Body of pancreas (tissue), 4 donors: Measurements from ENCODE around the gene RUVBL2. TPM values are rescaled to one million over a fixed set of nuclear protein-coding genes. Genes with fewer than 3 reads are reported as not detected.

Source experiments
- ATAC-seq: fragments of 150-250 bp; one replicate; pipeline ENCODE4 v1.9.1; 2016
- DNase-seq, 4 donors: peaks; one replicate each; pipeline ENCODE4 v3.0.0-alpha.2; 2019
- H3K27ac ChIP-seq, 4 donors: fragments of 200-600 bp; sonication (generic); 1 replicate in 3 of 4; 2 replicates in 1 of 4; pipeline versions ENCODE4 v1.5.1 to v1.6.1; 2016 to 2019; ENCODE audit warnings: mild to moderate bottlenecking in 1 of 4, mixed read lengths in 1 of 4, moderate library complexity in 1 of 4
- H3K27me3 ChIP-seq, 2 donors: fragments of 200-600 bp; sonication (generic); one replicate each; pipeline ENCODE4 v1.6.0; 2016; ENCODE audit warnings: mild to moderate bottlenecking in 1 of 2
- H3K36me3 ChIP-seq, 2 donors: fragments of 200-600 bp; sonication (generic); replicated peaks in 1 of 2; 2 replicates each; pipeline ENCODE4 v1.5.1; 2016; ENCODE audit warnings: low read depth in 2 of 2; ENCODE audit not compliant: insufficient read depth in 1 of 2
- H3K4me1 ChIP-seq: fragments of 200-600 bp; sonication (generic); one replicate; pipeline ENCODE4 v1.6.0; 2016
- H3K4me3 ChIP-seq, 2 donors: fragments of 200-600 bp; sonication (generic); 1 replicate in 1 of 2; 2 replicates in 1 of 2; pipeline ENCODE4 v1.5.1; 2016 to 2019
- H3K9me3 ChIP-seq, 3 donors: fragments of 200-600 bp; sonication (generic); 1 replicate in 2 of 3; 2 replicates in 1 of 3; pipeline ENCODE4 v1.5.1; 2016
- CTCF ChIP-seq, 7 experiments: fragments of 450-650 bp in 4 of 7; fragments of 200-600 bp in 3 of 7; sonication (generic) in 3 of 7; IDR thresholded peaks; one replicate each; pipeline ENCODE4 v1.5.1; 2016 to 2019; ENCODE audit warnings: antibody characterized with exemption in 7 of 7
- POLR2A ChIP-seq, 3 donors: fragments of 450-650 bp; IDR thresholded peaks; one replicate each; pipeline ENCODE4 v1.6.1; 2016; ENCODE audit warnings: antibody characterized with exemption in 3 of 3, mild to moderate bottlenecking in 2 of 3
- WGBS, 2 donors: methylation state at CpG; one replicate each; pipeline ENCODE4 v1.1.5; 2017; 5-methylcytosine and 5-hydroxymethylcytosine counted together
- intact Hi-C: fragments of 100-400 bp; cut with DNase I; formaldehyde crosslinking; loops from one replicate; pipeline ENCODE4 v1.15.1; 2023
- total RNA-seq, 2 donors: library from RNA; depleted of rRNA; stranded (reverse); fragments of >200 nt; gene quantifications; one replicate each; pipeline ENCODE4 v1.1.0, GENCODE V29; 2016

The RUVBL2 gene
- total RNA-seq = 10 to 100 TPM; 46.5 to 47.2 TPM

- DNase-seq (peak; percentile 99 to 100 (median 100)), ATAC-seq (peak; percentile 96)
- WGBS, 2 donors = 0 to 1% methylated on average over 42 to 49 of the region's 56 CpGs
- Histone ChIP-seq H3K27ac (peak within 1 kb of the TSS; percentile 85 to 95 (median 89)), H3K4me3 (peak within 1 kb of the TSS; percentile 60 to 77), H3K9me3 (no peaks in the 10 kb centered on the region), H3K36me3 (no peaks in the 10 kb centered on the region), H3K27me3 (no peaks in the 10 kb centered on the region), H3K4me1 (peaks cover 26% of the 10 kb centered on the region)
- intact Hi-C loops = no loop called here
- peak; percentile 97 to 99 (median 99) for TF ChIP-seq CTCF (IDR thresholded peaks at IDR 0.05)
- TF ChIP-seq POLR2A (IDR thresholded peaks at IDR 0.05) = peak; percentile 74 to 84 (median 84)
Observed at GRCh38 chr19:48993175-48994034, at the start of gene RUVBL2, which contains the start of gene GYS1. Gene RUVBL2 (plus strand): TSS chr19:48993887. CDS start chr19:48993912, 25 bp downstream. Gene GYS1 (minus strand): TSS chr19:48993309. CDS start chr19:48993112, 197 bp downstream.

DNA sequence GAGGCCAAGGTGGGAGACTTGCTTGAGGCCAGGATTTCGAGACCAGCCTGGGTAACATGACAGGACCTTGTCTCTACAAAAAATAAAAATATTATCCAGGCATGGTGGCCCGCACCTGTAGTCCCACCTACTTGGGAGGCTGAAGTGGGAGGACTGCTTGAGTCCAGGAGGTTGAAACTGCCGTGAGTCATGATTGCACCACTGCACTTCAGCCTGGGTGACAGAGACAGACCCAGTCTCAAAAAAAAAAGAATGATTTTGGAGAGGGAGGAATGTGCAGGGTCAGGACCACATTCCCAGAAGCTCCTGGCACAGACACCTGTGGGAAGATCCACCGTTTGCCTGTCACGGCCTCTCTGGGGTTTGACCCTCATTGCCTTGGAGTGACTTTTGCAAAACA, 48.3 kb upstream of the RUVBL2 start:
- WGBS, 2 donors = 84 to 87% methylated on average over 5 of the region's 5 CpGs
- no peak overlapping the region for H3K27ac ChIP-seq
- no peaks in the 10 kb centered on the region for H3K9me3 ChIP-seq
- ATAC-seq (no peak), DNase-seq (no peak)
- no peak for TF ChIP-seq POLR2A (IDR thresholded peaks at IDR 0.05)
- no peak for TF ChIP-seq CTCF (IDR thresholded peaks at IDR 0.05)
- intact Hi-C loops = no loop called here
- no peaks in the 10 kb centered on the region for H3K4me1 ChIP-seq
- H3K27me3 ChIP-seq = no peaks in the 10 kb centered on the region
- H3K36me3 ChIP-seq = no peaks in the 10 kb centered on the region
- H3K4me3 ChIP-seq = no peak overlapping the region

DNA sequence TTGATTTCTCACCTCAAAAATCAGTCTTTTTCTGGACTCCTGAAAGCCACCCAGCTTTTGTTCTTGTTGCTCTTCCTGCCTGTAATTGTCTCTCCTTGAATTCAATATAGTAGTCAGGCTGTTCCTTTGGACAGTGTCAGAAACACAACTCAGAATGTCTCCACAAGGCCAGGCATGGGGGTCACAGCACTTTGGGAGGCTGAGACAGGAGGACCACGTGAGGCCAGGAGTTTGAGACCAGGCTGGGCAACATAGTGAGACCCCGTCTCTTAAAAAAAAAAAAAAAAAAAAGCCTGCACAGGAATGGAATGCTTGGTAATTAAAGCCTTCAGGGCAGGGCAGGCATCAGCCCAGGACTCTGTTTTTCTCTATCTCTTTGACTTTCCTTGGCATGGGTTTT, 47.9 kb upstream of the RUVBL2 start:
- TF ChIP-seq CTCF (IDR thresholded peaks at IDR 0.05) (no peak), POLR2A (IDR thresholded peaks at IDR 0.05) (no peak)
- intact Hi-C loops = no loop called here
- H3K36me3 ChIP-seq = no peaks in the 10 kb centered on the region

GRCh38 chr19:48946463-48947257, 47.0 kb upstream of the RUVBL2 start:
- Histone ChIP-seq H3K4me1 (no peaks in the 10 kb centered on the region), H3K27me3 (no peaks in the 10 kb centered on the region), H3K27ac (no peak overlapping the region), H3K9me3 (no peaks in the 10 kb centered on the region), H3K4me3 (no peak overlapping the region), H3K36me3 (no peaks in the 10 kb centered on the region)
- DNase-seq (no peak), ATAC-seq (no peak)
- WGBS, 2 donors = 83% methylated on average over 6 of the region's 9 CpGs; no CpG with 5 or more reads in 1 of the 2 donors
- intact Hi-C loops = no loop called here
- TF ChIP-seq POLR2A (IDR thresholded peaks at IDR 0.05) (no peak), CTCF (IDR thresholded peaks at IDR 0.05) (no peak)

More for the DNA sequence above, 47.9 kb upstream of the RUVBL2 start:
- WGBS, 2 donors = 83 to 85% methylated on average over 2 of the region's 2 CpGs
- Histone ChIP-seq H3K9me3 (no peaks in the 10 kb centered on the region), H3K4me1 (no peaks in the 10 kb centered on the region), H3K27me3 (no peaks in the 10 kb centered on the region), H3K4me3 (no peak overlapping the region), H3K27ac (no peak overlapping the region)
- no peak for DNase-seq
- ATAC-seq = no peak
